ENCODE measurements around the gene NEK6. TPM values are rescaled to one million over a fixed set of nuclear protein-coding genes. Genes with fewer than 3 reads are reported as not detected.

The NEK6 gene
- total RNA-seq, 1 donor from 2014 or later: 137 TPM

- DNase-seq (no peak), ATAC-seq (no peak)
- Histone ChIP-seq H3K27me3 (no peaks in the 10 kb centered on the region), H3K9me3 (no peaks in the 10 kb centered on the region), H3K27ac (peak overlapping the region; percentile 94), H3K4me3 (no peak overlapping the region), H3K36me3 (no peaks in the 10 kb centered on the region), H3K4me1 (peaks cover 97% of the 10 kb centered on the region)
- intact Hi-C loops (cut with DNase I): no loop called here
- no peak for TF ChIP-seq CTCF (IDR thresholded peaks at IDR 0.05)
Observed at GRCh38 chr9:124264823-124265233, 7.1 kb downstream of the NEK6 start.

- H3K4me3 ChIP-seq: no peak overlapping the region
- DNase-seq (no peak), ATAC-seq (no peak)
- intact Hi-C loops (cut with DNase I): no loop called here
- no peaks in the 10 kb centered on the region for H3K36me3 ChIP-seq
- no peaks in the 10 kb centered on the region for H3K9me3 ChIP-seq
- peaks cover 97% of the 10 kb centered on the region for H3K4me1 ChIP-seq
- peak overlapping the region; percentile 42 for H3K27ac ChIP-seq
- TF ChIP-seq CTCF (IDR thresholded peaks at IDR 0.05): no peak
- no peaks in the 10 kb centered on the region for H3K27me3 ChIP-seq
Observed at GRCh38 chr9:124265551-124265950, 7.8 kb downstream of the NEK6 start.

- ATAC-seq (no peak), DNase-seq (no peak)
- H3K4me3 ChIP-seq: no peak overlapping the region
- H3K9me3 ChIP-seq: no peaks in the 10 kb centered on the region
- no peaks in the 10 kb centered on the region for H3K27me3 ChIP-seq
- intact Hi-C loops (cut with DNase I): no loop called here
- H3K27ac ChIP-seq: peak overlapping the region; percentile 78
- peaks cover 96% of the 10 kb centered on the region for H3K4me1 ChIP-seq
- no peaks in the 10 kb centered on the region for H3K36me3 ChIP-seq
- TF ChIP-seq CTCF (IDR thresholded peaks at IDR 0.05): no peak
Observed at GRCh38 chr9:124266139-124266825, 8.5 kb downstream of the NEK6 start.

GRCh38 chr9:124266826-124267201, 9.1 kb downstream of the NEK6 start:
- intact Hi-C loops (cut with DNase I): no loop called here
- DNase-seq (no peak), ATAC-seq (no peak)
- Histone ChIP-seq H3K9me3 (no peaks in the 10 kb centered on the region), H3K27ac (peak overlapping the region; percentile 78), H3K4me1 (peaks cover 96% of the 10 kb centered on the region), H3K27me3 (no peaks in the 10 kb centered on the region), H3K36me3 (no peaks in the 10 kb centered on the region), H3K4me3 (no peak overlapping the region)
- no peak for TF ChIP-seq CTCF (IDR thresholded peaks at IDR 0.05)

GRCh38 chr9:124267271-124267807, 9.6 kb downstream of the NEK6 start:
- Histone ChIP-seq H3K27ac (peak overlapping the region; percentile 78), H3K4me3 (no peak overlapping the region), H3K4me1 (peaks cover 96% of the 10 kb centered on the region), H3K9me3 (no peaks in the 10 kb centered on the region), H3K36me3 (peaks cover 3% of the 10 kb centered on the region), H3K27me3 (no peaks in the 10 kb centered on the region)
- peak; percentile 33 for TF ChIP-seq CTCF (IDR thresholded peaks at IDR 0.05)
- intact Hi-C loops (cut with DNase I): no loop called here
- DNase-seq (peak; percentile 94), ATAC-seq (peak; percentile 85)
